Lung (tissue), 12 donors: ENCODE results near the gene TMEM107. TPM values are rescaled to one million over a fixed set of nuclear protein-coding genes. Genes with fewer than 3 reads are reported as not detected.

Experiments
- ATAC-seq: fragments of 200-7000 bp; cut with Tn5 transposase; one replicate; pipeline ENCODE4 v1.9.1; 2020; ENCODE audit warnings: moderate number of reproducible peaks; ENCODE audit not compliant: insufficient read depth, low FRiP score
- DNase-seq, 3 donors: peaks; one replicate each; pipeline ENCODE4 v3.0.0-alpha.2; 2013 to 2017
- H3K27ac ChIP-seq, 2 donors: one replicate each; pipeline ENCODE4 v1.5.1; 2013; ENCODE audit warnings: mild to moderate bottlenecking in 2 of 2, moderate library complexity in 2 of 2, control low read depth in 1 of 2, inconsistent platforms in 1 of 2, low read depth in 1 of 2, low read length in 1 of 2
- H3K27me3 ChIP-seq, 3 donors: one replicate each; pipeline ENCODE4 v1.5.1; 2013; ENCODE audit warnings: low read length in 2 of 3; ENCODE audit not compliant: control insufficient read depth in 3 of 3, insufficient read depth in 3 of 3
- H3K36me3 ChIP-seq, 4 donors: one replicate each; pipeline ENCODE4 v1.5.1; 2013; ENCODE audit warnings: low read length in 4 of 4, mild to moderate bottlenecking in 1 of 4, moderate library complexity in 1 of 4; ENCODE audit not compliant: control insufficient read depth in 4 of 4, insufficient read depth in 4 of 4
- H3K4me1 ChIP-seq, 5 donors: one replicate each; pipeline ENCODE4 v1.5.1; 2013; ENCODE audit warnings: low read length in 5 of 5, mild to moderate bottlenecking in 2 of 5, moderate library complexity in 1 of 5; ENCODE audit not compliant: control insufficient read depth in 5 of 5, insufficient read depth in 5 of 5
- H3K4me3 ChIP-seq: one replicate; pipeline ENCODE4 v1.5.1; 2013; ENCODE audit warnings: mild to moderate bottlenecking, control low read depth, moderate library complexity
- H3K9ac ChIP-seq, 2 donors: one replicate each; pipeline ENCODE4 v1.5.1; 2013; ENCODE audit warnings: low read length in 2 of 2, control low read depth in 1 of 2; ENCODE audit not compliant: insufficient read depth in 1 of 2
- H3K9me3 ChIP-seq, 4 donors: one replicate each; pipeline ENCODE4 v1.5.1; 2013; ENCODE audit warnings: low read length in 3 of 4, mild to moderate bottlenecking in 1 of 4, moderate library complexity in 1 of 4; ENCODE audit not compliant: control insufficient read depth in 4 of 4, insufficient read depth in 3 of 4
- CTCF ChIP-seq: IDR thresholded peaks from 2 replicates; pipeline ENCODE4 v1.5.1; 2012; ENCODE audit warnings: mild to moderate bottlenecking; ENCODE audit errors: control extremely low read depth, extremely low read depth
- WGBS, 2 donors: extraction: QIAGEN DNeasy Blood & Tissue Kit; methylation state at CpG; one replicate each; pipeline ENCODE4 v1.1.7; 2013; 5-methylcytosine and 5-hydroxymethylcytosine counted together
- polyA plus RNA-seq, 2 donors: library from polyadenylated mRNA; stranded (reverse); fragments of 200-250 nt; gene quantifications; one replicate each; pipeline ENCODE4 v1.2.1, GENCODE V29; 2013
- total RNA-seq, 2 donors: library from RNA; depleted of rRNA in 1 of 2; stranded (reverse); fragments of >200 nt in 1 of 2; gene quantifications; one replicate each; pipeline ENCODE4 v1.2.1, GENCODE V29; 2014 to 2021
- donor health status: control.
- donor health status: control.
- donor health status: Bipolar disorder and iron deficiency.
- donor health status: healthy.
- donor health status: DM: yes; HTN: yes; CAD: no.

TMEM107 gene
- total and polyA plus RNA-seq, 4 donors, result 13.2 to 33.1 (median 21.7) TPM

GRCh38 chr17:8155996-8156245 is 20.3 kb downstream of the TMEM107 start:
- peak overlapping the region; percentile 99 to 100 for H3K9ac ChIP-seq
- no peak for TF ChIP-seq CTCF
- DNase-seq (no peak), ATAC-seq (no peak)
- H3K4me1 ChIP-seq, result peaks cover 5 to 56% (median 31%) of the 10 kb centered on the region in 5 donors
- peak overlapping the region; percentile 94 for H3K4me3 ChIP-seq
- peaks cover under 1 to 14% (median 11%) of the 10 kb centered on the region in 4 donors for H3K36me3 ChIP-seq
- H3K27me3 ChIP-seq, result no peaks in the 10 kb centered on the region
- H3K27ac ChIP-seq, result peak overlapping the region; percentile 89 to 100
- 1 to 3% methylated on average over 11 of the region's 11 CpGs for WGBS, 2 donors
- H3K9me3 ChIP-seq, result no peaks in the 10 kb centered on the region

GRCh38 chr17:8155231-8155995 is 20.8 kb downstream of the TMEM107 start:
- no peak for TF ChIP-seq CTCF
- ATAC-seq (no peak), DNase-seq (peak in 2 of 3 donors; percentile 50 to 51)
- H3K4me1 ChIP-seq, result peaks cover 5 to 58% (median 31%) of the 10 kb centered on the region in 5 donors
- WGBS, 2 donors, result 26 to 52% methylated on average over 14 of the region's 14 CpGs
- peak overlapping the region; percentile 99 to 100 for H3K9ac ChIP-seq
- peaks cover 0 to 14% (median 9%) of the 10 kb centered on the region in 4 donors for H3K36me3 ChIP-seq
- H3K27me3 ChIP-seq, result no peaks in the 10 kb centered on the region
- H3K9me3 ChIP-seq, result no peaks in the 10 kb centered on the region
- H3K4me3 ChIP-seq, result peak overlapping the region; percentile 94
- peak overlapping the region; percentile 89 to 100 for H3K27ac ChIP-seq

GRCh38 chr17:8154608-8155155 is 21.5 kb downstream of the TMEM107 start:
- Histone ChIP-seq H3K27ac (peak overlapping the region; percentile 89 to 100), H3K36me3 (peaks cover 4 to 17% (median 13%) of the 10 kb centered on the region in 4 donors), H3K9me3 (no peaks in the 10 kb centered on the region), H3K9ac (peak overlapping the region; percentile 41 to 100), H3K4me3 (peak overlapping the region; percentile 94), H3K4me1 (peaks cover 5 to 58% (median 31%) of the 10 kb centered on the region in 5 donors), H3K27me3 (no peaks in the 10 kb centered on the region)
- no peak for TF ChIP-seq CTCF
- 28 to 58% methylated on average over 10 to 11 of the region's 11 CpGs for WGBS, 2 donors
- ATAC-seq (no peak), DNase-seq (peak in 1 of 3 donors; percentile 69)
